RPMI7951 (cell line): ENCODE measurements around the gene EGLN2. TPM values are rescaled to one million over a fixed set of nuclear protein-coding genes. Genes with fewer than 3 reads are reported as not detected.
A peak's percentile ranks its signal among the peaks of the same experiment; 100 is the strongest.
"Not testable (repeated sequence)": the region's sequence is repeated elsewhere in the genome, so short reads cannot be mapped to it uniquely, and the experiment has no call there.

ENCODE experiments used
- DNase-seq: peaks from one replicate; pipeline ENCODE4 v3.0.0-alpha.2; 2012; ENCODE audit warnings: low read depth
- total RNA-seq: library from RNA; depleted of rRNA; stranded (reverse); fragments of >200 nt; shearing (Covaris generic); gene quantifications from 2 replicates; pipeline ENCODE4 v1.2.3, GENCODE V29; 2014; rRNA removed

EGLN2 gene
- total RNA-seq = 55.3 and 64.7 TPM in 2 replicates

DNA sequence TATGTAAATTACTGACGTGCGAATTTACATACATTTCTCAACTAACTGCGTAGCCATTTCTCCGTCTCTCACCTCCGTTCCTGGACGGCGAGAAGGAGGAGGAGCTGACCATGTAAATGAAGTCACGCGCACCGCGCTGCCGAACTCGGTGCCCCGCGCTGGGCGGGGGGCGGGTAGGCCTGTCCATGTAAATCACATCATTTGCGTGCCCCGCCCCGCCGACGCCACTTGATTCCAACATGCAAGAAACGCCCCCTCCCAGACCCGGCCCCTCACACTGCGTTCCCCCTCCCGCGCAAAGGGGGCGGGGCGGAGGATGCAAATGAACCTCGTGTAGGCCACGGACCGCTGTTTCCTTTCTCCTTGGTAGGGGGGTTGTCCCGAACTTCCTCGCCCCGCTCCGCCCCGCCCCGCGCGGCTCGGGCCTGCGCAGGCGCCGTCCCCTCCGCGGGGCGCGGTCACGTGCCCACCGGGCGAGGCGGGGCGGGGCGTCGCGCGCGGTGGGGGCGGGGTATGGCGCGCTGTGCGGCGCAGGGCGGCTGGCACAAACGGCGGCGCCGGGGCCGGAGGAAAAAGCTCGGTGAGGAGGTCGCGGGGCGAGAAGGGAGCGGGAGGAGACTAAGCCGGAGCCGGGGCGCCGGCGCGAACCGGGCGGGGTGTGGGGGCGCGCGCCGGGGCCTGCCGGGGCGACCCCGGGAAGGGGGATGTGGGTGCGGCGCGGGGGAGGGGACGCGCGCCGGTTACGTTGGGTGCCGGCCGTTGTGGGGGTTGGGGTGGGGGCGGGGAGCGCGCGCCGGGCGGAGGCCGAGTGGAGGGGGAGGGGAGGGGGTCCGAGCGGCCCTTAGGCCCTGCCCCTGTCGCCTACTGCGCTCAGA lies at the start of gene EGLN2:
EGLN2 (plus strand) TSS at position 509 of the 875 bp plus-strand sequence. CDS start 1,382 bp downstream, outside the sequence.
- DNase-seq = peak; percentile 100

DNA sequence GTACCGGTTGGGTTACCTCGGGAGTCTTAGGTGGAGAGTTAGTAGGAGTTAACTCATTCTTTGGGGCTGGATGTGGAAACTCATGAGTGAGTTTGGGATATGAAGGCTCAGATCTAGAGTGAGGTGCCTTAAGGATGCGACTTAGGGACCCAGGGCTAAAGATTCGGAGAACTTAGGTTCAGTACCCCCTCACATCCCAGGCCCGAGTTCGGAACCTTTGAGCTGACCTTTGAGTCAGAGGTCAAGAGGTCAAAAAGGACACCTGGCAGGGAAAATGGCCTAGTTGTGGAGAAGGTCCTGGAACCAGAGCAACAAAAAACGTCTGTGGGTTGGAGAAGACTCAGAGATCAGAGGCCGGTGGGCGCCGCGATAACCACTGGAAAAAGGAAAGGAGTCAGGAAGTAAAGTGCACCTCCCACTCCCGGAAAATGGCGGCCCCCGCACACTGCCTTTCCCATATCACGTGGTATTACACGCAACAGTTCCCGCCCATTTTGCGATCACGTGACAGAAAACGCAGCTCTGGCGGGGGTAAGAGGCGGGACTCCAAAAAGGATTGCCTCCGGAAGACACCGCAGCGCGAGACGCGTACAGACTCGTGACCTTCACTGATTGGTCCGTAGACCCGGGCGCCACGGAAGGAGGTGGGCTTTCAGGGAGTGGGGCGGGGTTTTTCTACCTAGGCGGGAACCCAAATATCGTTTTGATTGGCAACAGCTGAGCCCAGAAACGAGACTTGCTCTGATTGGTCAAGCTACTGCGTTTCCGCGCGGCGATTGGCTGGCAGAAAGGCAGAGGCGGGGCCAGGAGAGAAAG lies 48.7 kb upstream of the EGLN2 start, which contains the start of gene ACTMAP:
ACTMAP (minus strand) TSS at position 420 of the 816 bp plus-strand sequence. CDS start 674 bp downstream, outside the sequence.
- peak; percentile 100 for DNase-seq

DNA sequence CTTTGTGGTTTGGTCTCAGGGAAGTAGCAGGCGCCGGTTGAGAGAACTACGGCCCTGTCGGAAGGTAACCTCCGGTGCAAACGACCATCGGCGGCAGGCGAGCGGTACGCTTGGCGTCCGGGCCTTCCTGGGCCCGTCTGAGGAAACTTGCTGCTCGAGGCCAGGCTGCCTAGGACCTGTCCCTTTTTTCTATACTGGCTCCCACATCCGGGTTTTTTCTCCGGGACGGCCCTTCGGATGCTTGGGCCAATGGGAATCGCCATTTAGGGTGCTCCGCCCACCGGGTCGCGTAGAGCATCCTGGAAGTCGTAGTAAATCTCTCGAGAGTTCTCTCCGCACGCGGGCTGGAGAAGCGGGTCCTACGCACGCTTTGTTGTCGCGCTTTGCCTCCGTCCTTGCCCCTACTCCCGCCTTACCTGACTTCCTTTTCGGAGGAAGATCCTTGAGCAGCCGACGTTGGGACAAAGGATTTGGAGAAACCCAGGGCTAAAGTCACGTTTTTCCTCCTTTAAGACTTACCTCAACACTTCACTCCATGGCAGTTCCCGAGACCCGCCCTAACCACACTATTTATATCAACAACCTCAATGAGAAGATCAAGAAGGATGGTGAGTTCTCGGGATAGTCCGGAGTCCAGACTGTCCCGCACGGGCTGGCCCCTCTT lies 48.0 kb upstream of the EGLN2 start, which contains the start of gene SNRPA:
SNRPA (plus strand) TSS at position 330 of the 664 bp plus-strand sequence; CDS start at position 536, 206 bp downstream.
- peak; percentile 98 for DNase-seq

DNA sequence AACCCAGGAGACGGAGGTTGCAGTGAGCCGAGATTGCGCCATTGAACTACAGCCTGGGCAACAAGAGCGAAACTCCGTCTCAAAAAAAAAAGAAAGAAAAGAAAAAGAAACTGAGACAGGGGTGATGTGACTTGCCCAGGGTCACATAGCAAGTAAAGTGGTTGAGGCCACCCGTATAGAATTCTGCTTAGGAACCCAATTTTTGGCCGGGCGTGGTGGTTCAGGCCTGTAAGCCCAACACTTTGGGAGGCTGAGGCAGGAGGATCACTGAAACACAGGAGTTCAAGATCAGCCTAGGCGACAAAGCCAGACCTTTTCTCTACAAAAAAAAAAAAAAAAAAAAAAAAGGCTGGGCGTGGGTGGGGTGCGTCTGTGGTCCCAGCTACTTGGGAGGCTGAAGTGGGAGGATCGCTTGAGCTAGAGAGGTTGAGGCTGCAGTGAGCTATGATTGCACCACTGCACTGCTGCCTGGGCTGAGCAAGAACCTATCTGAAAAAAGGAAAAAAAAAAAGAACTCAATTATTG lies 46.7 kb upstream of the EGLN2 start:
- no peak for DNase-seq

DNA sequence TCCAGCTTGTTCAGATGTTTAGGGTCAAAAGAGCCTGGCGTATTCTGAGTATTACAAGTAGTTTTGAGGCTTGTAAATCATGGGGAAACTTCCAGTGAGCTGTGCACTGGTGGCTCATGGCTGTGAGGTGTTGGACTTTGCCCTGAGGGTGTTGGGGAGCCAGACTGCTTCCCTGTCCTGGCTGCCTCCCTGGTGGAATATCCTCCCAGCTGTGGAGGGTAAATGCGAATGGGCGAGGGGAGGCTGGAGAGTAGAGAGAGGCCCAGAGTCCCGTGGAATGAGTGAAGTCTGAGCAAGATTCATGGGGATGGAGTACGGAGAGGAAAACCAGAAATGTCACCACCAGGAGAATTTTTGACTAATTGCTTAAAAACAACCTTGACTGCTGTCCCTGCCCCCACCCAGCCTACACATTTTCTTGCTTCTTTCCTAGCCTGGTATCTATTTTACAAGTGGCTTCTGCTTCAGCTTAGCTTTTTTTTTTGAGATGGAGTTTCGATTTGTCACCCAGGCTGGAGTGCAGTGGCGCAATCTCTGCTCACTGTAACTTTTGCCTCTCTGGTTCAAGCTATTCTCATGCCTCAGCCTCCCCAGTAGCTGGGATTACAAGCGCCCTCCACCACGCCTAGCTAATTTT lies 44.3 kb upstream of the EGLN2 start:
- DNase-seq = peak; percentile 63

DNA sequence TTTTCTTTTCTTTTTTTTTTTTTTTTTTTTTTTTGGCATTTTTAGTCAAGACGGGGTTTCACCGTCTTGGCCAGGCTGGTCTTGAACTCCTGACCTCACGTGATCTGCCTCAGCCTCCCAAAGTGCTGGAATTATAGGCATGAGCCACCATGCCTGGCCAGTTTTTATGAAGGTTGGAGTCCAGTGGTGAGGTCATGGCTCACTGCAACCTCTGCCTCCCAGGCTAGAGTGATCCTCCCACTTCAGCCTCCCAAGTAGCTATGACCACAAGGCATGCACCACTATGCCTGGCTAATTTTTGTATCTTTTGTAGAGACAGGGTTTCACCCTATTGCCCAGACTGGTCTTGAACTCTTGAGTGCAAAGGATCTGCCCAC lies 43.8 kb upstream of the EGLN2 start:
- DNase-seq = no peak

DNA sequence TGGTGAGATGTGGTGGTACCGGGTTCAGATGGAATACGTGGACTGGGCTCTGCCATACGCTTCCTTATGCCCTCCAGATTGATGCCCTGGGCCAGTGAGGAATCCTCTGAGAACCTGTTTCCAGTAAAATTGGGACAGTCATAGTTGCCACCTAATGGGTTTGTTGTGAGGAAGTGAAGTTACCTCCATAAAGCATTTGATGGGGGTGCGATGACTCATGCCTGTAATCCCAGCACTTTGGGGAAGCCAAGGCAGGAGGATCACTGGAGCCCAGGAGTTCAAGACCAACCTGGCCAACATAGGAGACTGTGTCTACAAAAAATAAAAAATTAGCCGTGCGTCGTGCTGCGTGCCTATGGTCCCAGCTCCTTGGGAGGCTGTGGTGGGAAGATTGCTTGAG lies 43.2 kb upstream of the EGLN2 start:
- DNase-seq = no peak

DNA sequence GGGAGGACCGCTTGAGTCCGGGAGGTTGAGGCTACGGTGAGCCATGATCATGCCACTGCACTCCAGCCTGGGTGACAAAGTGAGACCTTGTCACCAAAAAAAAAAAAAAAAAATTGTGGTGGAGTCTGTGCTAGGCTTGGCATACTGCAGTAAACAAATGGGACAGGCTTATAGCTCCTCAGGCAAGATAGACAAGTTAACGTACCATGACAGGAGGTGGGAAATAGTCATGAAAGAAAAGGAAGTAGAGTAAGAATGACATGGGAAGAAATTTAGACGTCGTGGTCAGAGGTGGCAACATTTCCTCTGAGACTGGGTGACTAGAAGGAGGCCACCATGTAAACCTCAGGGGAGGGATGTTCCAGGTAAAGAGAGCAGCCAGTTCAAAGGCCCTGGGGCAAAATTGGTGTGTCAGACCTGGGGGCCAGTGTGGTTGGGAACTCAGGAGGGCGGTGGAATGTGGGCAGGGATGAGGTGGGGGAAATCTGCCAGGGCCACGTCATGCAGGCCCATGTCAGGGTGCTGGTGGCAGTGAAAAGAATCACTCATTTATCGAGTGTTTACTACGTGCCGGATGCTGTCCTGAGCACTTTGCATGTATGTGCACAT lies 42.4 kb upstream of the EGLN2 start:
- peak; percentile 44 for DNase-seq

DNA sequence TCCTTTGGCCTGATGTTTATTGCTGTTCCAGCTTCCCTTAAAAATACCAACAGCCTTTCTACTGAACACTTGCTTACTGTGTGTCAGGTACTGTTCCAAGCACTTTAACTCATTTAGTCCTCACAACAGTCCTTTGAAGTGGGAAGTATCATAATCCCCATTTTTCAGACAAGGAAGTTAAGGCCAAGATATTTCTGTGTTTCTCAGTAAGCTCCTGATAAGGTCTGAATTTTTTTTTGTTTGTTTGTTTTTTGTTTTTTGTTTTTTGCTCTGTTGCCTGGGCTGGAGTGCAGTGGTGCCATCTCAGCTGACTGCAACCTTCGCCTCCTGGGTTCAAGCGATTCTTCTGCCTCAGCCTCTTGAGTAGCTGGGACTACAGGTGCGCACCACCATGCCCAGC lies 40.5 kb upstream of the EGLN2 start:
- no peak for DNase-seq

DNA sequence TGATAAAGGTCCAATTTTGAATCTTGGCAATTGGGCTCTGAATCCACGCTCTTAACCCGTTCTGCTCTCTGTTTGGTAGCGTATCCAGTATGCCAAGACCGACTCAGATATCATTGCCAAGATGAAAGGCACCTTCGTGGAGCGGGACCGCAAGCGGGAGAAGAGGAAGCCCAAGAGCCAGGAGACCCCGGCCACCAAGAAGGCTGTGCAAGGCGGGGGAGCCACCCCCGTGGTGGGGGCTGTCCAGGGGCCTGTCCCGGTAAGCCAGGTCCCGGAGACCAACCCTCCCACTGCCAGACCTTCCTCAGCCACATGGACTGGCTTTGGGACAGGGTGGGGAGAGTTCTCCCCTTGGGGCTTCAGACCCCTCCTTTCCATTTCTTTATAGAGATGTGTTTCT lies 39.6 kb upstream of the EGLN2 start:
- no peak for DNase-seq

DNA sequence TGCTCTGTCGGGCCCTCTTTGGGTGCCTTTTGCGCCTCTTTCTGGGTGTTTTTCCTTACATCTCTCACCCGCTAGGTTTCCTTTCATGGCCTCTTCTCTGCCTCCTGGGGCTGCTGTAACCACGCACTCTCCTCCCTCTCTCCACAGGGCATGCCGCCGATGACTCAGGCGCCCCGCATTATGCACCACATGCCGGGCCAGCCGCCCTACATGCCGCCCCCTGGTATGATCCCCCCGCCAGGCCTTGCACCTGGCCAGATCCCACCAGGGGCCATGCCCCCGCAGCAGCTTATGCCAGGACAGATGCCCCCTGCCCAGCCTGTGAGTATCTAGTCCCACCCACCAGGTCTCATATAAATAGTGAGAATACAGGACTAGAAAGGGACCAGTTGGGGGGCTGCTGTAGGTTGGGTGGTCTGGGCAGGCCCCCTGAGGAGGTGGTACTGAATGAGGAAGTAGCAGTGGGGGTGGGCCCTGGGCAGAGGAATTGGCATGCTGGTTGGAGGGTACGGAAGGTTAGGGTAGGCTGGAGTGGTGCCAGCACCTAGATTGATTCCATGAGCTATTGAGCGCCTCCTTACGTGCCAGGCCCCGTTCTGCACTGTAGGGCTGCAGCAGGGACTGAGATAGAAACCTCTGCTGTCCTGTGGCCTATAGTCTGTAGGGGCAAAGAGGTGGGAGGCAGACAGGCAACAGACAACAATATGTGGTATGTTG lies 36.1 kb upstream of the EGLN2 start:
- DNase-seq = no peak

DNA sequence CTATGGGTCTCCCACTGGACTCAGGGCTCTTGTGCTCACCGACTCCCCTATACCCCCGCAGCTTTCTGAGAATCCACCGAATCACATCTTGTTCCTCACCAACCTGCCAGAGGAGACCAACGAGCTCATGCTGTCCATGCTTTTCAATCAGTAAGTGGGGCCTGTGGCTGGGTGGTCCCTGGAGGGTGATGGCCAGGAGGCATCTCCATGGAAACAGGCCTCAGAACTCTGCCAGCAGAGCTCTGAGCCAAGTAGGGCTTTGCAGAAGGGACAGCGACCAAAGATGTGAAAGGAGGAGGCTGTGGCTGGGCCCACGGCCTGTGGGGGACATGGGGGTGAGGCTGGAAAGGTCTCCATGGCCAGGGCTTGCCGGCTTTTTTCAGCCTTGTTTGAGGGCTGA lies 35.5 kb upstream of the EGLN2 start:
- no peak for DNase-seq

DNA sequence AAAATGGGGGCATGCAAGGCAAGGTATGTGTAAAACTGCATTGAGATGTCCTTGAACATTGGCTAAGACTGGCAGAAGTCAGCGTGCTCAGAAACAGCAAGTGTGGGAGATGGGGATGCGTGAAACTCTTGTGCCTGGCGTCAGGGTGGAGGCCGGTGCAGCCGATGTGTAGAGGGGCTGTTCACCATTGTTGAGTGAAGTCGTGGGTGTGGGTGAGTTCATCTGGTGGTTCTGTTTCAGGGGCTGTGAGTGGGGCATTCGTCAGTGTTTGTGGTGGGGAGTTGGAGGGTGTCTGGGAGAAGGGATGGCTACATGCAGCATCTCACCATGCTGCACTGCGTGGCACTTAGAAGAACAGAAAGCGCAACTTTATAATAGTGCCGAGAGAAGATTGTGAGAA lies 35.0 kb upstream of the EGLN2 start:
- DNase-seq = no peak

DNA sequence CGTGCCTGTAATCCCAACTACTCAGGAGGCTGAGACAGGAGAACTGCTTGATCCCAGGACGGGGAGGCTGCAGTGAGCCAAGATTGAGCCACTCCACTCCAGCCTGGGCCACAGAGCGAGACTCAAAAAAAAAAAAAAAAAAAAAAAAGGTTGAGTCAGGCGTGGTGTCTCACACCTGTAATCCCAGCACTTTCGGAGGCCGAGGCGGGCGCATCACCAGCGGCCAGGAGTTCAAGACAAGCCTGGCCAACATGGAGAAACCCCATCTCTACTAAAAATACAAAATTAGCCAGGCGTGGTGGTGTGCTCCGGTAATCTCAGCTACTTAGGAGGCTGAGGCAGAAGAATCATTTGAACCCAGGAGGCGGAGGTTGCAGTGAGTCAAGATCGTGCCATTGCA lies 32.6 kb upstream of the EGLN2 start:
- DNase-seq = not testable (repeated sequence)

DNA sequence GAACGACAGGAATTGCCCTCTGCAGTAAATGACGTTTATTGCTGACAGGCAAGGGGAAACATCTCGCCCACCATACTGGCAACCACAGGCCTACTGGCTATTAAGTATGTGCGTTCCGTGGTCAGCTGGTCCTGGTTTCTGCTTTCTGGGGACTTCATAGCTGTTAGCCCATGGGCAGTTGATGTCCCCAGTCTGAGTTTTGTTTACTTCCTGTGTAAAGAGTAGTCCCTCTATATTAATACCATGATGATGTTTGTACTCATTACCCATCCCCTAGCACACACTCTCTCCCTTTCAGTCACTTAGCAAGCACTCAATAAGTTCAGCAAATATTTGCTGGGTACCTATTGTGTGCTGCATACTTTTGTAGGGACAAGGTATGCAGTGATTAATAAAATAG lies 30.1 kb upstream of the EGLN2 start:
- no peak for DNase-seq

DNA sequence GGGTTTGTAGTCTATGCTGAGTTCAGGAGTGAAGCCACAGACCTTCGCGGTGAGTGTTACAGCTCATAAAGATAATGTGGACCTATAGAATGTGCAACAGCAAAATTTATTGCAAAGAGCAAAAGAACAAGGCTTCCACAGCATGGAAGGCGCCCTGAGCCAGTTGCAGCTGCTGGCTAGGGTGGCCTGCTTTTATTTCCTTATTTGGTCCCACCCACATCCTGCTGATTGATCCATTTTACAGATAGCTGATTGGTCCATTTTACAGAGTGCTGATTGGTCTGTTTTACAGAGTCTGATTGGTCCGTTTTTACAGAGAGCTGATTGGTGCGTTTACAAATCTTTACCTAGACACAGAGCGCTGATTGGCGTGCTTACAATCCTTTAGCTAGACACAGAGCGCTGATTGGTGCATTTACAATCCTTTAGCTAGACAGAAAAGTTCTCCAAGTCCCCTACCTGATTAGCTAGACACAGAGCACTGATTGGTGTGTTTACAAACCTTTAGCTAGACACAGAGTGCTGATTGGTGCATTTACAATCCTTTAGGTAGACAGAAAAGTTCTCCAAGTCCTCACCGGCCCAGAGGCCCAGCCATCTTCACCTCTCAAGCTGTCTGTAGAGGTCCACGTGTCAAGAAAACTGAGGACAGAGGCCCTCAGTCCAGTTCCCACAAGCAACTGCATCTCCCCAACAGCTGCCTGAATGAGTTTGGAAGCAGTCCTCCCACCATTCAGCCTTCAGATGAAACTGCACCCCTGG lies 27.7 kb upstream of the EGLN2 start:
- DNase-seq = peak; percentile 31

DNA sequence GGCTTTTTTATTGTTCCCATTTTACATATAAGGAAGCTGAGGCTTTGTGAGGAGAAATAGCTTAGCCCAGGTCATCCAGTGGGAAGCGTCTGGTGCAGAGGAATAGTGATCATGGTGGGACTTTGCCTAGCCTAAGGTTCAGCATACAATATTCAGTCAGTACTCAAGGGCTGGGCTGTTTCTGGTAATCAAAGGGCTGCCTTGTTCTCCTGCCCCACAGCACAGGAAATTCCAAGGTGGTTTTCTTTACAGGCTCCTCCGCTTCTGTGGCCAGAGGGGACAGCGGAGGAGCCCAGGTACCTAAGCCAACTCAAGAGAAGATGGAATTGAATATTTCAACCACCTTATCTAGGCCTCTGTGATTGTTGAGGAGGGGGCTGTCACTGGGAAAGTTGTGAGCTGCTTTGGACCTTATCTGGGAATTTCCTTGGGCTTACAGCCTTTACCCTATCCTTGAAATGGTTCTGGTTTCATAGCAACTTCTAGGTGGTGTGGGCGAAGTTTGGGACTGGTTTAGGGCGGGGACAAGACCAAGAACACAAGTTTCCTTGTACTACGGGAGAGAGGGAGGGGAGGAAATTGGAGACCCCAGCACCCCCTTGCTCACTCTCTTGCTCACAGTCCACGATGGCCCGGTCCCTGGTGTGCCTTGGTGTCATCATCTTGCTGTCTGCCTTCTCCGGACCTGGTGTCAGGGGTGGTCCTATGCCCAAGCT lies 23.9 kb upstream of the EGLN2 start, which contains the start of gene MIA:
MIA (plus strand) TSS at position 606 of the 716 bp plus-strand sequence; CDS start at position 628, 22 bp downstream.
- DNase-seq = peak; percentile 43

DNA sequence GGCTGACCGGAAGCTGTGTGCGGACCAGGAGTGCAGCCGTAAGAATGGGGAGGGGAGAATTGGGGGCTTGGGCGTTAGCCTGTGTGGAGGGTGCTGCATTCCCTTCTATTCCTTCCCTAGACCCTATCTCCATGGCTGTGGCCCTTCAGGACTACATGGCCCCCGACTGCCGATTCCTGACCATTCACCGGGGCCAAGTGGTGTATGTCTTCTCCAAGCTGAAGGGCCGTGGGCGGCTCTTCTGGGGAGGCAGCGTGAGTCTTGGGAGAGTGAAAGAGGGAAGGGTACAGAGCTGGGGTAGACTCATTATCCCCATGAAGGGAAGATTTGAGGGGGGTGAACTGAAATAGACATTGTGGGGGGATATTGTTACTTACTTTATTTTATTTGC lies 23.4 kb upstream of the EGLN2 start:
- no peak for DNase-seq

DNA sequence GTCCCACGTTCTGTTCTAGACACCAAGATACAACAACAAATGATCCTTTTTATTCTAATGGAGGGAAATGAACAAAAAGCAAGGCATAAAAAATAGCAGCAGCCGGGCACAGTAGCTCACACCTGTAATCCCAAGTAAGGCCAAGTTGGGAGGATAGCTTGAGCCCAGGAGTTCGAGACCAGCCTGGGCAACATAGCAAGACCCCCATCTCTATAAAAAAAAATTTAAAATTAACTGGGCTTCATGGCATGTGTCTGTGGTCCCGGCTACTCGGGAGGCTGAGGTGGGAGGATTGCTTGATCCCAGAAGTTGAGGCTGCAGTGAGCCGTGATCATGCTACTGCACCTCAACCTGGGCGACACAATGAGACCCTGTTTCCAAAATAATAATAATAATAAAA lies 22.6 kb upstream of the EGLN2 start:
- DNase-seq = no peak
